ENCODE measurements around the gene MDFIC.

Gene MDFIC

GRCh38 chr7:114911411-114911810, 10.5 kb upstream of the MDFIC start:
- H3K4me3 ChIP-seq (ENCODE audit: low read length): no peak overlapping the region
- H3K4me1 ChIP-seq (ENCODE audit: control insufficient read depth, insufficient read depth, low read length): no peaks in the 10 kb centered on the region
- H3K27me3 ChIP-seq (ENCODE audit: control insufficient read depth, insufficient read depth, low read length): no peaks in the 10 kb centered on the region
- H3K36me3 ChIP-seq (ENCODE audit: control insufficient read depth, insufficient read depth, low read length): no peaks in the 10 kb centered on the region
- no peak overlapping the region for H3K9ac ChIP-seq (ENCODE audit: low read length)
- H3K27ac ChIP-seq (ENCODE audit: low read depth, low read length): no peak overlapping the region

- Histone ChIP-seq H3K27ac (ENCODE audit: low read depth, low read length) (no peak overlapping the region), H3K9ac (ENCODE audit: low read length) (no peak overlapping the region), H3K36me3 (ENCODE audit: control insufficient read depth, insufficient read depth, low read length) (no peaks in the 10 kb centered on the region), H3K4me1 (ENCODE audit: control insufficient read depth, insufficient read depth, low read length) (no peaks in the 10 kb centered on the region), H3K4me3 (ENCODE audit: low read length) (no peak overlapping the region), H3K27me3 (ENCODE audit: control insufficient read depth, insufficient read depth, low read length) (no peaks in the 10 kb centered on the region)
These were observed 5.5 kb upstream of the MDFIC start for GRCh38 chr7:114916261-114916892.

GRCh38 chr7:114917211-114917839, 4.6 kb upstream of the MDFIC start:
- Histone ChIP-seq H3K27me3 (ENCODE audit: control insufficient read depth, insufficient read depth, low read length) (no peaks in the 10 kb centered on the region), H3K9ac (ENCODE audit: low read length) (no peak overlapping the region), H3K27ac (ENCODE audit: low read depth, low read length) (no peak overlapping the region), H3K36me3 (ENCODE audit: control insufficient read depth, insufficient read depth, low read length) (no peaks in the 10 kb centered on the region), H3K4me3 (ENCODE audit: low read length) (no peak overlapping the region), H3K4me1 (ENCODE audit: control insufficient read depth, insufficient read depth, low read length) (no peaks in the 10 kb centered on the region)

GRCh38 chr7:114919587-114919986, 2.3 kb upstream of the MDFIC start:
- no peaks in the 10 kb centered on the region for H3K36me3 ChIP-seq (ENCODE audit: control insufficient read depth, insufficient read depth, low read length)
- H3K27me3 ChIP-seq (ENCODE audit: control insufficient read depth, insufficient read depth, low read length): no peaks in the 10 kb centered on the region
- no peak overlapping the region for H3K27ac ChIP-seq (ENCODE audit: low read depth, low read length)
- no peak overlapping the region for H3K4me3 ChIP-seq (ENCODE audit: low read length)
- no peaks in the 10 kb centered on the region for H3K4me1 ChIP-seq (ENCODE audit: control insufficient read depth, insufficient read depth, low read length)
- H3K9ac ChIP-seq (ENCODE audit: low read length): no peak overlapping the region

GRCh38 chr7:114921631-114922025, 266 bp upstream of the MDFIC start:
- H3K27ac ChIP-seq (ENCODE audit: low read depth, low read length): peak overlapping the region; percentile 79
- peaks cover 2% of the 10 kb centered on the region for H3K4me1 ChIP-seq (ENCODE audit: control insufficient read depth, insufficient read depth, low read length)
- H3K27me3 ChIP-seq (ENCODE audit: control insufficient read depth, insufficient read depth, low read length): no peaks in the 10 kb centered on the region
- peak overlapping the region; percentile 91 for H3K4me3 ChIP-seq (ENCODE audit: low read length)
- no peaks in the 10 kb centered on the region for H3K36me3 ChIP-seq (ENCODE audit: control insufficient read depth, insufficient read depth, low read length)
- no peak overlapping the region for H3K9ac ChIP-seq (ENCODE audit: low read length)

- Histone ChIP-seq H3K27me3 (ENCODE audit: control insufficient read depth, insufficient read depth, low read length) (no peaks in the 10 kb centered on the region), H3K4me1 (ENCODE audit: control insufficient read depth, insufficient read depth, low read length) (peaks cover 2% of the 10 kb centered on the region)
These were observed 933 bp downstream of the MDFIC start for GRCh38 chr7:114922652-114923402.

GRCh38 chr7:114923403-114923713, 1.5 kb downstream of the MDFIC start:
- Histone ChIP-seq H3K4me3 (ENCODE audit: low read length) (peak overlapping the region; percentile 91), H3K36me3 (ENCODE audit: control insufficient read depth, insufficient read depth, low read length) (no peaks in the 10 kb centered on the region), H3K9ac (ENCODE audit: low read length) (peak overlapping the region; percentile 25), H3K27ac (ENCODE audit: low read depth, low read length) (peak overlapping the region; percentile 79), H3K4me1 (ENCODE audit: control insufficient read depth, insufficient read depth, low read length) (peaks cover 2% of the 10 kb centered on the region), H3K27me3 (ENCODE audit: control insufficient read depth, insufficient read depth, low read length) (no peaks in the 10 kb centered on the region)

More at GRCh38 chr7:114922652-114923402, 933 bp downstream of the MDFIC start:
- peak overlapping the region; percentile 25 for H3K9ac ChIP-seq (ENCODE audit: low read length)
- H3K27ac ChIP-seq (ENCODE audit: low read depth, low read length): peak overlapping the region; percentile 79
- no peaks in the 10 kb centered on the region for H3K36me3 ChIP-seq (ENCODE audit: control insufficient read depth, insufficient read depth, low read length)
- H3K4me3 ChIP-seq (ENCODE audit: low read length): peak overlapping the region; percentile 91

- H3K36me3 ChIP-seq (ENCODE audit: control insufficient read depth, insufficient read depth, low read length): no peaks in the 10 kb centered on the region
- peaks cover 2% of the 10 kb centered on the region for H3K4me1 ChIP-seq (ENCODE audit: control insufficient read depth, insufficient read depth, low read length)
- H3K27me3 ChIP-seq (ENCODE audit: control insufficient read depth, insufficient read depth, low read length): no peaks in the 10 kb centered on the region
- peak overlapping the region; percentile 6 for H3K9ac ChIP-seq (ENCODE audit: low read length)
- peak overlapping the region; percentile 91 for H3K4me3 ChIP-seq (ENCODE audit: low read length)
- H3K27ac ChIP-seq (ENCODE audit: low read depth, low read length): peak overlapping the region; percentile 79
These were observed 2.3 kb downstream of the MDFIC start for GRCh38 chr7:114924038-114924712.

- H3K27ac ChIP-seq (ENCODE audit: low read depth, low read length): no peak overlapping the region
- peaks cover 5% of the 10 kb centered on the region for H3K4me1 ChIP-seq (ENCODE audit: control insufficient read depth, insufficient read depth, low read length)
These were observed 3.5 kb downstream of the MDFIC start for GRCh38 chr7:114925434-114925833.

GRCh38 chr7:114928060-114928459, 6.2 kb downstream of the MDFIC start:
- Histone ChIP-seq H3K36me3 (ENCODE audit: control insufficient read depth, insufficient read depth, low read length) (no peaks in the 10 kb centered on the region), H3K27me3 (ENCODE audit: control insufficient read depth, insufficient read depth, low read length) (no peaks in the 10 kb centered on the region), H3K4me3 (ENCODE audit: low read length) (no peak overlapping the region), H3K27ac (ENCODE audit: low read depth, low read length) (no peak overlapping the region), H3K4me1 (ENCODE audit: control insufficient read depth, insufficient read depth, low read length) (peaks cover 10% of the 10 kb centered on the region), H3K9ac (ENCODE audit: low read length) (no peak overlapping the region)

More at GRCh38 chr7:114925434-114925833, 3.5 kb downstream of the MDFIC start:
- H3K4me3 ChIP-seq (ENCODE audit: low read length): no peak overlapping the region
- H3K27me3 ChIP-seq (ENCODE audit: control insufficient read depth, insufficient read depth, low read length): no peaks in the 10 kb centered on the region
- no peak overlapping the region for H3K9ac ChIP-seq (ENCODE audit: low read length)
- H3K36me3 ChIP-seq (ENCODE audit: control insufficient read depth, insufficient read depth, low read length): no peaks in the 10 kb centered on the region

- Histone ChIP-seq H3K9ac (ENCODE audit: low read length) (no peak overlapping the region), H3K27ac (ENCODE audit: low read depth, low read length) (no peak overlapping the region), H3K36me3 (ENCODE audit: control insufficient read depth, insufficient read depth, low read length) (no peaks in the 10 kb centered on the region), H3K4me1 (ENCODE audit: control insufficient read depth, insufficient read depth, low read length) (peaks cover 10% of the 10 kb centered on the region), H3K4me3 (ENCODE audit: low read length) (no peak overlapping the region), H3K27me3 (ENCODE audit: control insufficient read depth, insufficient read depth, low read length) (no peaks in the 10 kb centered on the region)
These were observed 7.7 kb downstream of the MDFIC start for GRCh38 chr7:114929570-114929969.

GRCh38 chr7:114930107-114930661, 8.3 kb downstream of the MDFIC start:
- Histone ChIP-seq H3K9ac (ENCODE audit: low read length) (no peak overlapping the region), H3K4me3 (ENCODE audit: low read length) (no peak overlapping the region), H3K4me1 (ENCODE audit: control insufficient read depth, insufficient read depth, low read length) (peaks cover 10% of the 10 kb centered on the region), H3K36me3 (ENCODE audit: control insufficient read depth, insufficient read depth, low read length) (no peaks in the 10 kb centered on the region), H3K27ac (ENCODE audit: low read depth, low read length) (no peak overlapping the region), H3K27me3 (ENCODE audit: control insufficient read depth, insufficient read depth, low read length) (no peaks in the 10 kb centered on the region)
